ENCODE data around the gene PRDM5.

The PRDM5 gene

GRCh38 chr4:120903419-120903818, 19.1 kb downstream of the PRDM5 start:
- no peak for DNase-seq (ENCODE audit: low spot score)

GRCh38 chr4:120902925-120903324, 19.6 kb downstream of the PRDM5 start:
- no peak for DNase-seq (ENCODE audit: low spot score)

DNA sequence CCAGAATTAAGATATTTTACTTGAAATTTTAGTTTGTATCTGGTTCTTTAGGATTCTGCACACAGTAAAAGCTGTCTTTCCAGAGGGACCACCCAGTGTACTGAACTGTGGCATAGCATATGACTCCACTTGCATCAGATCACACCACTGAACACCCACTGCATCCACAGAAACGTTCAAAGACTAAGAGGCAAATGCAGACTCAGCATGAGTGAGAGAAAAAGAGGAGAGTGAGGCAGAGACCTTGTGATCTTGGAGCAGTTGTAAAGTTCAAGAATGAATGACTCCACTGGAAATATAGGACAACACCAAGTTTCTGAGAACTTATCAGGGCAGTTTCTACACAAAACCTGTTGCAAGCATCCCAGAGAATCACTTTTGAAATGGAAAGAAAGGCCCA, 20.8 kb downstream of the PRDM5 start:
- no peak for DNase-seq (ENCODE audit: low spot score)

DNA sequence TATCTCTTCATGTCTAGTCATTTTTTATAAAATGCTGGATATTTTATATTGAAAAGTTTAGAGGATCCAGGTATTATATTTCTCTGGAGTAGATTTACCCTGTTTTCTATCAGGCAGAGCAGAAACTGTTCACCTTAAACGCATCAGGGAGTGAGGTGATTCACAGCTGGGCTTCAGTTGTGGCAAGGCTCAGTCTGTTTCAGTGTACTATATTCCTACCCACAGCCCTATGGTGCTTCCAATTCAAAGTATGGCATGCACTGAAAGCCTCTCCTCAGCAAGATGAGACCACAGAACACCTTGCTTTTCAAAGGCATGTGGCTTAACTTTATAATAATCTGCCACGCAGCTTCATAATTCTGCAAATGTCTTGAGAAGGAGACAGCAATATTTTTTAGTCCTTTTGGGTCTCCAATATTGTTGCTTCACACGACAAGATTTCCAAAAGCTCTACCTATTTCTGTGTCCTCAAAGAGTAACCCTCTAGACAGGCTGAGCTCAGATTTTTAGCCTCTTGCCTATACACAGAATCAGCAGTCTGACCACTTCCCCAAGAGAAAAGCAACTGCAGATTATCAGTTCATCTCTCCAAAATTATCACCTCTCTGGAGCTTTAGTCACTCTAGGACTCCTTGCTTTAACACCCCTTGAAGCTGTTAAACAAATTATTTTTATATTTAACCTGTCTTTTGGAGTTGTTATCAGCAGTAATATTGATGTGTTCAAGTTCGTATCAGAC, 24.4 kb downstream of the PRDM5 start:
- no peak for DNase-seq (ENCODE audit: low spot score)

DNA sequence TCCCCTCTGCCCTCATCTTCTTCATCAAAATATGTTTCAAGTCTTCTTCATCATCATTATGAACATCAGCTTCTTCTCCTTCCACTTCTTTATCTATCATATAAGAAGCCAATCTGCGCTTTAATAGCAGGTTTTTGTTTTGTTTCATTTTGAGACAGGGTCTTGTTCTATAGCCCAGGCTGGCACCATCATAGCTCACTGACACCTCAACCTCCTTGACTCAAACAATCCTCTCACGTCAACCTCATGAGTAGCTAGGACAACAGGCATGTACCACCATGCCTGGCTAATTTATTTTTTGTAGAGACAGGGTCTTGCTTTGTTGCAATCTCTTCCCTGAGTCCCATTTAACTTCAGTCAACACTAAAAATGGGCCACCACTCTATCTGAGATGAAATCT, 27.0 kb downstream of the PRDM5 start:
- DNase-seq (ENCODE audit: low spot score): no peak

- no peak for DNase-seq (ENCODE audit: low spot score)
Measured at GRCh38 chr4:120893314-120893713, 29.2 kb downstream of the PRDM5 start.

DNA sequence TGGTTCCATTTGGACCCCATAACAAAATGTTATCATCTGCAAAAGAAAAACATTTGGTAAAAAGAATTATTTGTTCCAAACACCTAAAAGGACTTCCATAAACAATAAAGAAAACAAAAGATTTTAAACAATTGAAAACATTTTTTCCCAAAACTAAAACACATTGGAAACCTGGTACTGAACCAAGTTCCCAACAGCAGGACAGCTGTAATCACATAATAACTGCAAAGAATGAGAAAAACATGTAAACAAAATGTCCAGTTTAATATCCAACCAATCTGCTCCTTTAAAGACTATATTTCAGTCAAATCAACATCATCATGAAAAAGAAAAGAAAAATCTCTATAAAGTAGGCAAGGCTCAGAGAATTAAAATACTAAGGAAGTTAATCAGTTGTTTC, 36.3 kb downstream of the PRDM5 start:
- DNase-seq (ENCODE audit: low spot score): no peak

- DNase-seq (ENCODE audit: low spot score): no peak
Measured at GRCh38 chr4:120881846-120882245, 40.7 kb downstream of the PRDM5 start.

DNA sequence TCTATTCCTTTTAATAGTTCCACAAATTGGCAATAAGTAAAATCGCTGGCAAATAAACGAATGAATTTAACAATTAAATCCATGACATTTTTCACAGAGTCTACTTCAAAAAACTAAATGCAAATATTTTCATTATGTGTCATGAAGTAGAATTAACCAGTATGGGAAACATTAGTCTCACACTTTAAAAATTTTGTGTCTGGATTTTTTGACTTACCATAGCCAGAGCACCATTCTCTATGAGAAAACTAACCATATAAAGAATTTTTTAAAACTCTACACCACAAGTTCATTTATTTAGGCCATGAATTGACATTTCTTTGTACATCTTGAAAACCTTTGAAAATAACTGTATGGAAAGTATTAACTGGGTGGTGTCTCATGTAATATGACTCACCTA, 41.2 kb downstream of the PRDM5 start:
- no peak for DNase-seq (ENCODE audit: low spot score)

DNA sequence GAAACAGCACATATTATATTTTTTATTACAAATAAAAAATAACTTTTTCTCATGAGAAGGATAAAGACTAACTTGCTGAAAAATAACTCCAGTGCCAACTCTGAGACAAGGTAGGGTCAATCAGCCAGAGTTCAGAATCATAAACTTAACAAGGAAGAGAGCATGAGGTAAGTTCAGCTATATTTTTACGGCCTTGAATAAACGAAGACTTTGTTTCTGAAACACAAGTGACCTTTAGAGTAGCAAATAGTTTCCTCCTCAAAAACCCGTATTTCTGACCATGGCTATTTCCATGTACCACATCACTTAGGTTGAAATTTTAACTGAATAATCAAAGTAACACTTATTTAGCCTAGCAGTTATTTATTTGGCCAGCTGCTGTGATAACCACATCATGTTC, 45.5 kb downstream of the PRDM5 start:
- no peak for DNase-seq (ENCODE audit: low spot score)

DNA sequence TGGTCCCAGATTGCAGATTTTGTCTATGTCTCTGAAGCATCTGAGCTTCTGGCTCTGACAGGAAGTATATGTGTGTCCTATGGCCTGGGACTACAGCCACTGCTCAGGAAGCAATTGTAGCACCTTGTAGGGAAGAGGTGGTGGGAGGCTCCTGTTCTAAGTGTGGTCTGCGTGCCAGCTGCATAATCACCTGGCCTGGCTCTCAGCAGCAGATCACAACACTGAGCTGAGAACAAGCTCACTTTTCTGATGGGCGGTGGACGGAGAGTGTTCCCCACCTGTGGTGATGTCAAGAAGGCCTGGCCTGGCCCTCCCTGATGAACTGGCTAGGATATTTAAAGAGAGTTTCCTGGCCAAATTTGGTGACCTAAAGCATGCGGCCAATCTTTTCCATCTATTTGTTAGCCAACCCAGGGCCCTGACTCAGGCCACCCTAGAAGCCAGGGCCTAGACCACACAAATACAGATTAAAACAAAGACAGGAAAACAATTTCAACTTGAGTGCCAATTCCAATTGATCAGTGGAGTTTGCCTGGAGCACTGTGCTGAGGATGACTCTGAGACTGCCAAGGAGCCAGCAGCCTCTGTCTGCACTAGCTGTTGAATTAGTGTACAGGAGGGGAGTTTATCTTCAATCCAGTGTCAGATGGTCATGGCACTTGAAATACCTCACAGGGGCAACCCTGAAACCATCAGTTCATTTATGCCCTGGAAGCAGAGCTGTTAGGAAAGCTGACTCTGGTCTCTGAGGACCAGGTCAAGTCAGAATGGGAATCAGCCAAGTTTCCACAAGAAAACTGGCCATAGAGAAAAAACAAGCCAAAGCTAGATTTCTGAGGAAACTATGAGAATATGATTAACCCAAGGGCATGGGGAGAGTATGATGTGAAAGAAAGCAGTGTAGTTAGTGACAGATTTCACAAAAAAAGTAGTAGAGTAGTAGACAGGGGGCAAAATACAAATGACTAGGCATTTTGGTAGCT, 47.4 kb downstream of the PRDM5 start:
- DNase-seq (ENCODE audit: low spot score): no peak

DNA sequence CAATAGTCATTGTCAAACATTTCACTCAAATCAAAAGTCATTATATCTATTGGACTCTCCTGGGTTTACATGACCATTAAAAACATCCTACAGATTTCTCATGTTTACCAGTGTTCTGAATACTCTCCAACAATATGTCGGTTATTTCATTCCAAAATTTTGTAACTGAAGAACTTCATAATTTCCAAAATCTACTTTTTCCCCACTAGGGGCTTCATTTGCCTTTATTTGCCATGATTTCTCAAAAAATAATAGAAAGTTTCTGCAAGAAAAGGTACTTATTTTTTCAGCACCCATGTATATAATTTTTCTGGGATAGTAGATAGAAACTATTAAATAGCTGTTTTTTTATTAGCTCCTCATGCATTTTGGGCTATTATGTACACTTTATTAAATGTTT, 49.0 kb downstream of the PRDM5 start:
- DNase-seq (ENCODE audit: low spot score): no peak

DNA sequence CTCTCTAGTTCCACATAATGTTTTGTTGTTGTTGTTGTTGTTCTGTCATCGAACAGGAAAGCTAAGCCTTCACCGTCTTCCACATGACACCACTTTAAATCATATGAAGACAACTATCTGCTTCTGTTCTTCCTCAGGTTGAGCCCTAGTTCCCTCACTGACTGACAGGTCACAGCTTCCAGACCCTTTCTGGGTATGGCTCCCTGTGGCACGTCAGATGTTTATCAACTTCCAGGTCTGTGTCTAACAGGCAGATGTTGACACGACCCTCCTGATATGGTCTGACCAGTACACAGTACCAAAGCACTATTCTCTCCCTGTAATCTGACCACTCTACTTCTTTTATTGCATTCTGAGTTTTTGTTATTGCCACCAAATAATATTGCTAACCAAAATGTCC, 51.4 kb downstream of the PRDM5 start:
- DNase-seq (ENCODE audit: low spot score): no peak

DNA sequence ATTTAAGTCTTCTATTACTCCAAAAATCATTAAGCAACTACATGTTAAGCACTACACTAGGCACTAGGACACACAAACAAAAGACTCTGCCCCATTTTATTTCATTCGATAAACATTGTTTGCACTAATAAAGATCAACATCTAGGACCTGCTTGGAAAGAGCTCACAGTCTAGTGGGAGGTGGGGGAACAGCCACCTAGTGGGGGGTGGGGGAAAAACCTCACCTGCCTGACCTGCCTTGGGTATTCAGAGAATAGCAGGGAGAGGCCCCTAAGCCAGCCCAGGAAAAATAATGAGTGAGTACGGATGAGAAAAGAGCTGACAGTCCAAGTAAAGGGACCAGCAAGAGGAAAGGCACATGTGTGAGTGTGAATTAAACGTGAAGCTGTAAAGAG, 52.2 kb downstream of the PRDM5 start:
- no peak for DNase-seq (ENCODE audit: low spot score)

DNA sequence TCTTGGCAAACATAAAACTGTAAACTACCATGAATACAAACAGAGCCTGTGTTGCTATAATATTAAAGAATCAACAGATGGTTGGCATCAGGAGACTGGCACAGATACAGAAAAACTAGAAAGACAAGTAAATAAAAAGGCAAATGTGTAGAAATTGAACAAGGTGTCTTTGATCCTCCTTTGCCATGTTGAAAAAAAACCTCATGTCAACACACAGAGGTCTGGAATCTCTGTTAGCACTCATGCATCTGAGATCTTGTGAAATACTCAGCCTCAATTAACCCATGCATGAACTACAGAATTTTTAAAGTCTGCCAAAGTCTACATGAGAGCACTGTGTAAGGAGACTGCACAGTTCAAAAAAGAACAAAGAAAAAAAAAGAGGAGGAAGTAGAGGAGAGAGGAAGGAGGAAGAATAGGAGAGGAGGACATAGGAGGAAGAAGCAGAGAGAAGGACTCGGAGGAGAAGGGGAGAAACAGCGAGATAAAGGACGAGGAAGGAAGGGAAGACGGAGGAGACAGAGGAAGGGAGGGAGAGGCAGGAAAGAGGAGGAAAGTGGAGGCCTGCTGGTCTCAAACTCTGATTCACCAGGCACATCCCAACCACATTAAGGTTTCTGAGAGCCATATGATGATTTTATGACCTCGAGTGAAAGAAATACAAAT, 52.8 kb downstream of the PRDM5 start:
- no peak for DNase-seq (ENCODE audit: low spot score)

DNA sequence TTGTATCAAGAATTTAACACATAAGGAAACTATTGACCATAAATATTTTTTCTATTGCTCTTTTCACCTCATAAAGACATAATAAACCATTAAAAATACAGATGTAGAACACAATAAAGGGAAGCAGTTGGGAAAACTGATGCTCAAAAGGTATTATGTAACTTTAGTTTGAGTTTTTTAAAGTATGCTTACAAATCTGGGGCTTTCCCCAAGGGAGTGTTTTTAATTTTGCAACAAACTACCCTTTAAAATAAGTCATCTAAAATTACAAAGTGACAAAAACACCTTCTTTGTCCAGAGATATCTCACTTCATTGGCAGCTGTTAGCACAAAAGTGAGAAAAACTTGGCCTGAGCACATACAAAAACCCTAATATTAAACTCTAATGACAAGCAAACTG, 55.0 kb downstream of the PRDM5 start:
- no peak for DNase-seq (ENCODE audit: low spot score)

DNA sequence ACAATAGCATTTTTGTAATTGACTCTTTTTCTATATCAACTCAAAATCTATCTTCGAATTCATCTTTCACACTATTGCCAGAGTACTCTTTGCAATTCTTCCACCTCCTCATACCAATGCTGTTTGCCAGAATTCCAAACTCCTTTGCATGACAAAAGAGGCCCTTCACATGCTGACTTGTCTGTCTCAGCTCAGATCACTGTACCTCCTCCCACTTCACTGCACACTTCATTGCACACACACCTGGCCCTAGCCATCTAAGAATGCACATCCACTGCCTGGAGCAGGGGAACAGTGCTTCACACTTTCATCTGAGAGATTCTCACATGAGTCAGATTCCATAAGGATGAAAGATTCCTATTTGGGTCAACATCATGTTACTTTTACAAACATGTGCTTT, 56.5 kb downstream of the PRDM5 start:
- DNase-seq (ENCODE audit: low spot score): no peak

DNA sequence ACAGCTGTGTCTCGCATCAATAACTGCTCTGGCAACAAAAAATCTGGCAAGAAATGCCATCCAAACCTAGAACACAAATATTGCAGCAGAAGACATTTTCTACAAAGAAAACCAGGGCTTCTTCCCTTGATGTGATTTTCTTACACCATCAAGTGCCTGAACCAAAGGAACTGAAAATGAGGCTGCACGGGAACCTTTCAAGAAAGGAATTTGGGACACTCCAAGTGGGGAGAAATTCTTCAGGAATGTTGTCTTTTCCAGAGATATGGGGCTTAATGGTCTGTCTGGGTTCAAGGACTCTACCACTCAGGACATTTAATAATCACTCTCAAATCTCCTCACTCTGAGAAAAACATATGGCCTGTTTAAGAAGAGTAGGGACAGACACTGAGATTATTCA, 57.6 kb downstream of the PRDM5 start:
- no peak for DNase-seq (ENCODE audit: low spot score)

GRCh38 chr4:120862432-120862831, 60.1 kb downstream of the PRDM5 start:
- DNase-seq (ENCODE audit: low spot score): no peak

DNA sequence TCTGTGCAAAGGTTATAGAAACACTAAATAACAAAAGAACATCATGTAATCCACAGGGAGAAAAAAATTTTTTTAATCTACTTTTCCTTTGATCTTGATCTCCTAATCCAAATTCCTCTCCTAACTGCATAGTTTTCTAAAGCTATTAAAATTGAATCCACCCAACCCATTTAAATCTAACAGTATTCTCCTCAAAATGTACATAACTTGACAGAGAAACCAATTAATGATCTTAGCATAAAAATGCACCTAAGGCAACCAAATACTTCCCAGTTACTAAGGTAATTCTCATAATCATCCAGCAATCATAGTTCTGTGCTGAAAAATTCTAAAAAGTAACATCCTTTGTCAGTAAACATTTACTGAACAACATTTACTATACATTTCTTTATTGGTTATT, 60.7 kb downstream of the PRDM5 start:
- DNase-seq (ENCODE audit: low spot score): no peak

DNA sequence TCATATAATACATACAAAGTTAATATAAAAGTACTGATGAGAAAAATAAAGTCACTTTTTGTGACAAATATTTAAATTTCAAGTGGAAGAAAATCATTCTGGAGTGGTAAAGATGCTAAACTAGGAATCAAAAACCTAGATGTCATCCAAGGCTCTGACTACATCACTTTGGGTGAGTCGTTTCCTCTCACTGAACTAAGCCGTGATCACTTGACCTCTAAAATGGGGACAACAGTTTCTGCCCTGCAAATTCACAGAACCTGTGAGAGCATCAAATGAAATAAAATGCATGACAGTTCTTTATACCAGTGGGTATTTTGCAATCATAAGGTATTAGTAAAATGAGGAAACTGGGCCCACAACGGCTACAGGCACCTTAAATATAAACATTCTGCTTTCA, 63.8 kb downstream of the PRDM5 start:
- DNase-seq (ENCODE audit: low spot score): no peak

DNA sequence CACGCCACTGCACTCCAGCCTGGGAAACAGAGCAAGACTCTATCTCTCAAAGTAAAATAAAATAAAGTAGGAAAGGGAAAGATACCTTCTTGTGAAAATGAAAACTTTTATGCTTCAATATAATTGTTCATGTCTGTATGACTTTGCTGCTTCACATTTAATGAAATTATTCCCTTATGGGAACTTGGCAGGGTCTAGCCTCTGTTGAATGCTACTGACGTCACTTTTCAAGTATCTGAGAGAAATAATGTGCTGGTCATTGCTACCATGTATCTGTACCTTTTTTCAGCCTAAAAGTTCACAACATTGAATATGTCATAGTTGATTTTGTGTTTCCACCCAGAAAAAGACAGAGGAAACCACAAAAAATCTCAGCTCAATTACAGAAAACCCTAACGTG, 65.2 kb downstream of the PRDM5 start:
- DNase-seq (ENCODE audit: low spot score): no peak

- no peak for DNase-seq (ENCODE audit: low spot score)
Measured at GRCh38 chr4:120856294-120856693, 66.2 kb downstream of the PRDM5 start.

All from putamen (tissue), 1 donor.